HG03565 (cell line): ENCODE measurements around the gene FAR1.
A peak's percentile ranks its signal among the peaks of the same experiment; 100 is the strongest.
"Not testable (repeated sequence)": the region's sequence is repeated elsewhere in the genome, so short reads cannot be mapped to it uniquely, and the experiment has no call there.

Experiments
- ATAC-seq: cut with Tn5 transposase; IDR thresholded peaks from one replicate; pipeline ENCODE4 v1.9.1; 2021; ENCODE audit warnings: mild to moderate bottlenecking, moderate library complexity; ENCODE audit not compliant: unreplicated experiment

Gene FAR1

GRCh38 chr11:13702071-13702470 is 33.6 kb downstream of the FAR1 start:
- ATAC-seq: no peak

GRCh38 chr11:13705710-13706109 is 37.2 kb downstream of the FAR1 start:
- ATAC-seq: no peak

GRCh38 chr11:13713982-13714381 is 45.5 kb downstream of the FAR1 start:
- peak; percentile 59 for ATAC-seq

- ATAC-seq: no peak
These were observed 48.9 kb downstream of the FAR1 start for GRCh38 chr11:13717331-13717730.

- ATAC-seq: no peak
These were observed 49.9 kb downstream of the FAR1 start for GRCh38 chr11:13718394-13718793.

GRCh38 chr11:13720940-13721339 is 52.5 kb downstream of the FAR1 start:
- no peak for ATAC-seq

- no peak for ATAC-seq
These were observed 53.3 kb downstream of the FAR1 start for GRCh38 chr11:13721760-13722159.

- no peak for ATAC-seq
These were observed 58.0 kb downstream of the FAR1 start for GRCh38 chr11:13726456-13726855.

- no peak for ATAC-seq
These were observed 59.6 kb downstream of the FAR1 start for GRCh38 chr11:13728076-13728475.

- ATAC-seq: no peak
These were observed 66.1 kb downstream of the FAR1 start for GRCh38 chr11:13734530-13734929.

- ATAC-seq: no peak
These were observed 76.7 kb downstream of the FAR1 start for GRCh38 chr11:13745165-13745564.

- not testable (repeated sequence) for ATAC-seq
These were observed 84.8 kb downstream of the FAR1 start for GRCh38 chr11:13753316-13753715.

- no peak for ATAC-seq
These were observed 90.6 kb downstream of the FAR1 start for GRCh38 chr11:13759050-13759449.

GRCh38 chr11:13760115-13760514 is 91.6 kb downstream of the FAR1 start:
- ATAC-seq: no peak

GRCh38 chr11:13761250-13761649 is 92.8 kb downstream of the FAR1 start:
- ATAC-seq: no peak

GRCh38 chr11:13761716-13762115 is 93.2 kb downstream of the FAR1 start:
- no peak for ATAC-seq

- no peak for ATAC-seq
These were observed 94.2 kb downstream of the FAR1 start for GRCh38 chr11:13762718-13763117.

GRCh38 chr11:13763341-13763740 is 94.9 kb downstream of the FAR1 start:
- ATAC-seq: no peak

- no peak for ATAC-seq
These were observed 97.4 kb downstream of the FAR1 start for GRCh38 chr11:13765886-13766285.

- ATAC-seq: no peak
These were observed 99.0 kb downstream of the FAR1 start for GRCh38 chr11:13767471-13767870.

GRCh38 chr11:13769188-13769587 is 100.7 kb downstream of the FAR1 start:
- ATAC-seq: no peak

- ATAC-seq: no peak
These were observed 102.7 kb downstream of the FAR1 start for GRCh38 chr11:13771151-13771550.

- ATAC-seq: peak; percentile 59
These were observed 104.0 kb downstream of the FAR1 start for GRCh38 chr11:13772223-13773046.
